Measurements from ENCODE around the gene SMOC2. TPM values are rescaled to one million over a fixed set of nuclear protein-coding genes. Genes with fewer than 3 reads are reported as not detected.
A peak's percentile ranks its signal among the peaks of the same experiment; 100 is the strongest.

The SMOC2 gene
- polyA plus RNA-seq, 1 donor from 2014 or later, result 0.50 TPM

GRCh38 chr6:168408504-168409136, 32.4 kb upstream of the SMOC2 start:
- no peaks in the 10 kb centered on the region for H3K27me3 ChIP-seq (ENCODE audit: insufficient read depth, low read depth, low read length)
- TF ChIP-seq CTCF (IDR thresholded peaks at IDR 0.05; ENCODE audit: poor library complexity, severe bottlenecking) (peak; percentile 22), POLR2AphosphoS5 (IDR thresholded peaks at IDR 0.05) (no peak), SMC3 (conservative IDR thresholded peaks at IDR 0.05; ENCODE audit: poor library complexity) (peak; percentile 19), MXI1 (conservative IDR thresholded peaks at IDR 0.05; ENCODE audit: poor library complexity, severe bottlenecking) (no peak), RAD21 (conservative IDR thresholded peaks at IDR 0.05) (no peak), EP300 (conservative IDR thresholded peaks at IDR 0.05; ENCODE audit: poor library complexity, severe bottlenecking) (peak; percentile 77)

GRCh38 chr6:168410035-168410434, 30.9 kb upstream of the SMOC2 start:
- H3K79me2 ChIP-seq (replicated peaks; ENCODE audit: insufficient read depth, low read length), result no peaks in the 10 kb centered on the region
- H3K27ac ChIP-seq (ENCODE audit: low read length), result no peak overlapping the region
- no peak for TF ChIP-seq TAF1 (IDR thresholded peaks at IDR 0.05; ENCODE audit: low read depth)
- TF ChIP-seq RAD21 (conservative IDR thresholded peaks at IDR 0.05), result no peak
- TF ChIP-seq EP300 (conservative IDR thresholded peaks at IDR 0.05; ENCODE audit: poor library complexity, severe bottlenecking), result no peak
- TF ChIP-seq MXI1 (conservative IDR thresholded peaks at IDR 0.05; ENCODE audit: poor library complexity, severe bottlenecking), result no peak
- no peak for TF ChIP-seq SMC3 (conservative IDR thresholded peaks at IDR 0.05; ENCODE audit: poor library complexity)
- no peaks in the 10 kb centered on the region for H4K20me1 ChIP-seq (ENCODE audit: insufficient read depth)
- H3K27me3 ChIP-seq (ENCODE audit: insufficient read depth, low read depth, low read length), result no peaks in the 10 kb centered on the region
- H3K4me2 ChIP-seq (ENCODE audit: low read length), result no peak overlapping the region
- no peak overlapping the region for H3K9ac ChIP-seq (ENCODE audit: low read length)
- no peaks in the 10 kb centered on the region for H3K36me3 ChIP-seq (ENCODE audit: insufficient read depth, low read length)
- no peaks in the 10 kb centered on the region for H3F3A ChIP-seq (ENCODE audit: insufficient read depth, low read length, poor library complexity, severe bottlenecking)
- no peak overlapping the region for H2AFZ ChIP-seq (ENCODE audit: low read depth, low read length)
- H3K4me3 ChIP-seq (ENCODE audit: low read length), result no peak overlapping the region
- H3K9me2 ChIP-seq (ENCODE audit: insufficient read depth, low read length), result no peaks in the 10 kb centered on the region
- H3K9me3 ChIP-seq (ENCODE audit: low read length), result no peaks in the 10 kb centered on the region

More at GRCh38 chr6:168408504-168409136, 32.4 kb upstream of the SMOC2 start:
- H2AFZ ChIP-seq (ENCODE audit: low read depth, low read length), result no peak overlapping the region
- H3F3A ChIP-seq (ENCODE audit: insufficient read depth, low read length, poor library complexity, severe bottlenecking), result no peaks in the 10 kb centered on the region
- H4K20me1 ChIP-seq (ENCODE audit: insufficient read depth), result no peaks in the 10 kb centered on the region
- H3K79me2 ChIP-seq (replicated peaks; ENCODE audit: insufficient read depth, low read length), result no peaks in the 10 kb centered on the region
- no peak overlapping the region for H3K4me3 ChIP-seq (ENCODE audit: low read length)
- H3K9ac ChIP-seq (ENCODE audit: low read length), result no peak overlapping the region
- no peaks in the 10 kb centered on the region for H3K9me3 ChIP-seq (ENCODE audit: low read length)
- no peaks in the 10 kb centered on the region for H3K9me2 ChIP-seq (ENCODE audit: insufficient read depth, low read length)
- no peak overlapping the region for H3K4me2 ChIP-seq (ENCODE audit: low read length)
- peak overlapping the region; percentile 38 for H3K27ac ChIP-seq (ENCODE audit: low read length)
- no peaks in the 10 kb centered on the region for H3K36me3 ChIP-seq (ENCODE audit: insufficient read depth, low read length)

- Histone ChIP-seq H2AFZ (ENCODE audit: low read depth, low read length) (no peak overlapping the region), H3F3A (ENCODE audit: insufficient read depth, low read length, poor library complexity, severe bottlenecking) (no peaks in the 10 kb centered on the region), H3K4me3 (ENCODE audit: low read length) (no peak overlapping the region), H3K9me2 (ENCODE audit: insufficient read depth, low read length) (no peaks in the 10 kb centered on the region), H3K9me3 (ENCODE audit: low read length) (no peaks in the 10 kb centered on the region), H4K20me1 (ENCODE audit: insufficient read depth) (no peaks in the 10 kb centered on the region), H3K27ac (ENCODE audit: low read length) (no peak overlapping the region), H3K9ac (ENCODE audit: low read length) (no peak overlapping the region), H3K36me3 (ENCODE audit: insufficient read depth, low read length) (no peaks in the 10 kb centered on the region), H3K79me2 (replicated peaks; ENCODE audit: insufficient read depth, low read length) (no peaks in the 10 kb centered on the region), H3K27me3 (ENCODE audit: insufficient read depth, low read depth, low read length) (no peaks in the 10 kb centered on the region), H3K4me2 (ENCODE audit: low read length) (no peak overlapping the region)
- no peak for TF ChIP-seq REST (IDR thresholded peaks at IDR 0.05; ENCODE audit: borderline replicate concordance)
- TF ChIP-seq TAF1 (IDR thresholded peaks at IDR 0.05; ENCODE audit: low read depth), result no peak
- no peak for TF ChIP-seq SMC3 (conservative IDR thresholded peaks at IDR 0.05; ENCODE audit: poor library complexity)
- TF ChIP-seq CTCF (IDR thresholded peaks at IDR 0.05; ENCODE audit: poor library complexity, severe bottlenecking), result no peak
- TF ChIP-seq EZH2 (IDR thresholded peaks at IDR 0.05; ENCODE audit: borderline replicate concordance, insufficient read depth, low read length, poor library complexity, severe bottlenecking), result no peak
- TF ChIP-seq EP300 (conservative IDR thresholded peaks at IDR 0.05; ENCODE audit: poor library complexity, severe bottlenecking), result no peak
- TF ChIP-seq RAD21 (conservative IDR thresholded peaks at IDR 0.05), result no peak
- TF ChIP-seq MXI1 (conservative IDR thresholded peaks at IDR 0.05; ENCODE audit: poor library complexity, severe bottlenecking), result no peak
- no peak for TF ChIP-seq POLR2AphosphoS5 (IDR thresholded peaks at IDR 0.05)
Measured at GRCh38 chr6:168410554-168411011, 30.4 kb upstream of the SMOC2 start.
